ENCODE measurements around the gene SOBP.

SOBP gene

DNA sequence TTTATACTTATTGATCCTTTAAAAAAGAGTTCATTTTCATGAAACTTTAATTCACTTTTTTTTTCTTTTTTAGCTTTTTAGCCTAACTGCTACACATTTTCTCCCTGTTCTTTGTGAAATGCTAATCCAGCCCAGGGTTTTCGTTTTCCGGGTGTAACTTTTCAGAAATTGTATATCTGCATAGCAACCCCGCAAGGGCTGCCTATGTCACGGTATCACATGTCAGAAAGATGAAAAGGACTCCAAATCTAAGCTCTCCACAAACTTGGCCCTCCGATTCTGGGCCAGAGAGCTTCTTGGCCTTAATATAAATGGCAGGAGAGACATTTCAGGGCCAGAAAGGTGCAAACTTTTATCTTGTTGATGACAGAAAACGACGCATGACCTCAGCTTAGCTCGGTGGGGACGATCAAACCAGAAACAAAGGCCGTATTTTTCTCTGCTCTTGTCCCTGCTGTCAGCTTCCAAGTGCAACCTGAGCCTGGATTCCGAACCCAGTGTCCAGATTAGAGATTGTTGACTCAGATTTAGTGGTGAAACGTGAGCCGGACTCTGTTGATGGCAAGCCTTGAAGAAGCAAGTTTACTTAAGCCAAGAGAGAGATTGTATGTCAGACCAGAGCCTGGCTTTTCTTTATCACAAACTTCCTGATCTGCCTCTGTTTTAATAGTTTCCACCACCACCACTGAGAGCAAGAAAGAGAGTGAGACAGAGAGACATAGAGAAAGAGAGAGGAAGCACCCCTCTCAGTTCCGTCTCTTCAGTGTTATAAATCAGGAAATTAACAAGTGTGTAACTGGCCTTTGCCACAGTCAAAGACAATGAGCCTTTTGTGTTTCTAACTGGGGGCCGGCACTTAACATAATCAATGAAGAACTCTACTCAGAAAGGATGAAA, 176.4 kb downstream of the SOBP start:
- Histone ChIP-seq H3K4me2 (ENCODE audit: low read length, poor library complexity, severe bottlenecking) (no peak overlapping the region), H3K4me3 (ENCODE audit: insufficient read depth in 1 of 2, low read depth in 1 of 2, low read length in 2 of 2) (no peak overlapping the region), H2BK120ac (ENCODE audit: low read depth, low read length) (no peak overlapping the region), H2AK5ac (ENCODE audit: low read length, severe bottlenecking) (no peak overlapping the region), H4K91ac (ENCODE audit: low read length) (no peak overlapping the region), H3K9ac (ENCODE audit: low read length) (peak overlapping the region; percentile 56), H3K79me1 (replicated peaks; ENCODE audit: low read length, poor library complexity, severe bottlenecking) (no peaks in the 10 kb centered on the region), H2BK12ac (ENCODE audit: low read length in 2 of 2) (no peak overlapping the region), H3K18ac (ENCODE audit: low read depth in 1 of 2, low read length in 2 of 2) (no peak overlapping the region), H3K14ac (ENCODE audit: low read length in 2 of 2) (no peak overlapping the region), H2BK5ac (ENCODE audit: low read depth, low read length, poor library complexity, severe bottlenecking) (no peak overlapping the region), H2BK15ac (ENCODE audit: low read depth, poor library complexity, severe bottlenecking) (no peak overlapping the region), H3K9me3 (ENCODE audit: control insufficient read depth, low read length) (no peaks in the 10 kb centered on the region), H3K23ac (ENCODE audit: low read length in 2 of 2) (no peak overlapping the region), H3K4ac (ENCODE audit: low read depth in 1 of 2, low read length in 2 of 2) (no peak overlapping the region), H3K27ac (ENCODE audit: low read length, poor library complexity, severe bottlenecking) (no peak overlapping the region), H3K36me3 (ENCODE audit: control insufficient read depth in 1 of 2, insufficient read depth in 2 of 2, low read depth in 1 of 2, low read length in 2 of 2) (no peaks in the 10 kb centered on the region), H3K4me1 (ENCODE audit: control insufficient read depth, insufficient read depth, low read depth, low read length) (peaks cover 12% of the 10 kb centered on the region), H4K8ac (ENCODE audit: low read length) (no peak overlapping the region), H3K27me3 (ENCODE audit: control insufficient read depth in 1 of 2, insufficient read depth in 1 of 2, low read length in 2 of 2) (no peaks in the 10 kb centered on the region), H2AFZ (ENCODE audit: low read depth, low read length) (no peak overlapping the region)
- WGBS = 52% methylated on average over 14 of the region's 15 CpGs
- DNase-seq = peak; percentile 33

DNA sequence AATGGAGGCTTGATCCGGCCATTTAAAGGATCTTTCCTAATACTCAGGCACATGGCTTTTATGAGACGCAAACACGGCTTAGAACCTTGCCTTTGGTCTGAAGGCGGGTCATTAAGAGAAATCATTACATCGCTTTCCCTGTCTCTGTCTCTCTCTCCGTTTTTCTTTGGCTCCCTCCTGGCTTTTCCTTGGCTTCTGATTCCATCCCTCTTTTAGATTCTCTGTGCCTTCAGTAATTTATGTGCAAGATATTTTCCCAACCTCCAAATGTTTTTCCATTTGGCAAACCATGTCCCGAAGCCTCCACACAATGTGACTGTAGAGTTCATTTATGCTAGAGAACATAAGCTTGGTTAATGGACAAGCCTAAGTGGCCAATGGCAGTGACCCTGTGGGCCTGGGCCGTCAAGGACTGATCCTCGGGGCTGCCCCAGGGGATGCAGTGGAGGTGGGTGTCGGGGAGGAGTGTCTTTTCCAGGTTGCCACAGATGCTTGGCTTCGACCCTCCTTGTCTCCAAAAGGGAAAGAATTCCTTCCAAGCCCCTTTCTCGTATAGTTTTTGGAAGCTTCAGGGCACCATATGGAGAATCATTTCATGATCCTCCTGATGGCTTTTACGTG, 177.2 kb downstream of the SOBP start:
- Histone ChIP-seq H2BK12ac (ENCODE audit: low read length in 2 of 2) (no peak overlapping the region), H4K8ac (ENCODE audit: low read length) (peak overlapping the region; percentile 22), H3K4me2 (ENCODE audit: low read length, poor library complexity, severe bottlenecking) (no peak overlapping the region), H3K9ac (ENCODE audit: low read length) (peak overlapping the region; percentile 56), H2BK120ac (ENCODE audit: low read depth, low read length) (no peak overlapping the region), H3K14ac (ENCODE audit: low read length in 2 of 2) (no peak overlapping the region), H2BK15ac (ENCODE audit: low read depth, poor library complexity, severe bottlenecking) (no peak overlapping the region), H4K91ac (ENCODE audit: low read length) (no peak overlapping the region), H3K4ac (ENCODE audit: low read depth in 1 of 2, low read length in 2 of 2) (no peak overlapping the region), H2AFZ (ENCODE audit: low read depth, low read length) (no peak overlapping the region), H3K27me3 (ENCODE audit: control insufficient read depth in 1 of 2, insufficient read depth in 1 of 2, low read length in 2 of 2) (no peaks in the 10 kb centered on the region), H3K27ac (ENCODE audit: low read length, poor library complexity, severe bottlenecking) (no peak overlapping the region), H3K4me3 (ENCODE audit: insufficient read depth in 1 of 2, low read depth in 1 of 2, low read length in 2 of 2) (no peak overlapping the region), H2AK5ac (ENCODE audit: low read length, severe bottlenecking) (no peak overlapping the region), H3K18ac (ENCODE audit: low read depth in 1 of 2, low read length in 2 of 2) (no peak overlapping the region), H3K9me3 (ENCODE audit: control insufficient read depth, low read length) (no peaks in the 10 kb centered on the region), H2BK5ac (ENCODE audit: low read depth, low read length, poor library complexity, severe bottlenecking) (no peak overlapping the region), H3K79me1 (replicated peaks; ENCODE audit: low read length, poor library complexity, severe bottlenecking) (no peaks in the 10 kb centered on the region), H3K4me1 (ENCODE audit: control insufficient read depth, insufficient read depth, low read depth, low read length) (peaks cover 12% of the 10 kb centered on the region), H3K23ac (ENCODE audit: low read length in 2 of 2) (peak overlapping the region in 1 of 2 experiments; percentile 73), H3K36me3 (ENCODE audit: control insufficient read depth in 1 of 2, insufficient read depth in 2 of 2, low read depth in 1 of 2, low read length in 2 of 2) (no peaks in the 10 kb centered on the region)
- 85% methylated on average over 13 of the region's 13 CpGs for WGBS
- DNase-seq = no peak

DNA sequence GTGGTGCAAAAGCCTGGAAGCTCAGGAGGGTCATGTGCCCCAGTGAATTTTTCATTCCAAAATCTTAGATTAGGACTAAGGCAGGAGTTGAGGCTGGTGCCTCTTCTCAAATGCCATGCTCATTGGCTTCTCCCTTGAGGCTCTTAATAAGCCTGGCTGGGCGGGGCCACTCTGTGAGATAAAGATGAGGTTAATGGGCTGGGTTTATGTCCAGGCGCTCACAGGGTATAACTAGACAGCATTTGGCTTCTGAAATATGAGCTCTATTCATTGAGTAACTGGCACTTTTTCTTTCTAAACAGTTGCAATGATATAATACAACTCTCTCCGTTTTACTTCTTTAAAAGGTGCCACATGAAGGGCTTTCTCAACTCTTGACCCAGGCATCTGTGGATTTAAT, 177.9 kb downstream of the SOBP start:
- Histone ChIP-seq H3K23ac (ENCODE audit: low read length in 2 of 2) (no peak overlapping the region), H2BK120ac (ENCODE audit: low read depth, low read length) (no peak overlapping the region), H3K27me3 (ENCODE audit: control insufficient read depth in 1 of 2, insufficient read depth in 1 of 2, low read length in 2 of 2) (no peaks in the 10 kb centered on the region), H3K9ac (ENCODE audit: low read length) (no peak overlapping the region), H2BK15ac (ENCODE audit: low read depth, poor library complexity, severe bottlenecking) (no peak overlapping the region), H3K27ac (ENCODE audit: low read length, poor library complexity, severe bottlenecking) (no peak overlapping the region), H3K4me2 (ENCODE audit: low read length, poor library complexity, severe bottlenecking) (no peak overlapping the region), H3K4me1 (ENCODE audit: control insufficient read depth, insufficient read depth, low read depth, low read length) (peaks cover 8% of the 10 kb centered on the region), H4K91ac (ENCODE audit: low read length) (no peak overlapping the region), H2AFZ (ENCODE audit: low read depth, low read length) (no peak overlapping the region), H2BK5ac (ENCODE audit: low read depth, low read length, poor library complexity, severe bottlenecking) (no peak overlapping the region), H3K18ac (ENCODE audit: low read depth in 1 of 2, low read length in 2 of 2) (no peak overlapping the region), H2AK5ac (ENCODE audit: low read length, severe bottlenecking) (no peak overlapping the region), H3K4ac (ENCODE audit: low read depth in 1 of 2, low read length in 2 of 2) (no peak overlapping the region), H3K36me3 (ENCODE audit: control insufficient read depth in 1 of 2, insufficient read depth in 2 of 2, low read depth in 1 of 2, low read length in 2 of 2) (no peaks in the 10 kb centered on the region), H3K14ac (ENCODE audit: low read length in 2 of 2) (no peak overlapping the region), H3K4me3 (ENCODE audit: insufficient read depth in 1 of 2, low read depth in 1 of 2, low read length in 2 of 2) (no peak overlapping the region), H3K79me1 (replicated peaks; ENCODE audit: low read length, poor library complexity, severe bottlenecking) (no peaks in the 10 kb centered on the region), H2BK12ac (ENCODE audit: low read length in 2 of 2) (no peak overlapping the region), H4K8ac (ENCODE audit: low read length) (no peak overlapping the region), H3K9me3 (ENCODE audit: control insufficient read depth, low read length) (no peaks in the 10 kb centered on the region)
- WGBS = 87% methylated on average over 3 of the region's 3 CpGs
- no peak for DNase-seq

DNA sequence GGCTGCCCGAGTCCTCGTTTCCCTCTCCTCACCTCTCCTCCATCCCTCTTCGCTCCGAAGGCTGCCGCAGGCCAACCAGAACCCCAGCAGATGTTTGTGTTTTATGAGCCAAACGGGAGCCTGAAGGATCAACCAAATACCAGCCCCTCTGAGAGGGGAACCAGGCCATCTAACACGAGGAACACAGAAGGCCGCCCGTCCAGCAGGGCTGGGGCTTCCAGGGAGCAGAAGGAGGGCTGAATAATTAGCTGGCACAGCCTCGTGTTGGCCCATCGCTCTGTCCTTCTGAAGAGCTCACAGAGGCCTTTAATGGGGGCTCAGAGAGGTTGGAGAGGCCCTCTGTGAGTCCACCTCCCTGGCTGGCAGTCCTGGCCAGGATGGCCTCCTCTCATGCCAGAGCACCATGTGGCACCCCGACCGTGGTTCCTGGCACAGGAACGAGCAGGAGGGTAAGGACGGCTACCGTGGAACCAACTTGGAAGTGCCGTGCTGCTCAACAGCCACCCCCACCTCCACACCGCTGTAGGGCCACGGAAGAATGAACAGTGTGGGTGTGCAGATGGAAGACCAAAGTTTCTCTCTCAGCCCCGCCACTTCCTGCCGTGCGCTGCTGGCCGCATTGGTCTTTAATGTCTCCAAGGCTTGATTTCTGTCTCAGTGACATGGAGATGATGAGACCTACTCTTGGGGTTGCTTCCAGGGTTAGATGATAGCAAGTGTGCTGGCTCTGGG, 179.0 kb downstream of the SOBP start:
- no peaks in the 10 kb centered on the region for H3K36me3 ChIP-seq (ENCODE audit: control insufficient read depth in 1 of 2, insufficient read depth in 2 of 2, low read depth in 1 of 2, low read length in 2 of 2)

More for the DNA sequence above, 179.0 kb downstream of the SOBP start:
- no peaks in the 10 kb centered on the region for H3K79me1 ChIP-seq (replicated peaks; ENCODE audit: low read length, poor library complexity, severe bottlenecking)
- H3K4me2 ChIP-seq (ENCODE audit: low read length, poor library complexity, severe bottlenecking) = no peak overlapping the region
- H3K4me1 ChIP-seq (ENCODE audit: control insufficient read depth, insufficient read depth, low read depth, low read length) = peaks cover 8% of the 10 kb centered on the region
- H3K9me3 ChIP-seq (ENCODE audit: control insufficient read depth, low read length) = no peaks in the 10 kb centered on the region
- H2AFZ ChIP-seq (ENCODE audit: low read depth, low read length) = no peak overlapping the region
- no peak overlapping the region for H2BK15ac ChIP-seq (ENCODE audit: low read depth, poor library complexity, severe bottlenecking)
- H3K23ac ChIP-seq (ENCODE audit: low read length in 2 of 2) = no peak overlapping the region
- no peak overlapping the region for H3K4ac ChIP-seq (ENCODE audit: low read depth in 1 of 2, low read length in 2 of 2)
- peak overlapping the region in 1 of 2 experiments; percentile 1 for H3K18ac ChIP-seq (ENCODE audit: low read depth in 1 of 2, low read length in 2 of 2)
- no peak overlapping the region for H2AK5ac ChIP-seq (ENCODE audit: low read length, severe bottlenecking)
- no peak overlapping the region for H2BK12ac ChIP-seq (ENCODE audit: low read length in 2 of 2)
- no peak overlapping the region for H3K9ac ChIP-seq (ENCODE audit: low read length)
- no peak overlapping the region for H2BK5ac ChIP-seq (ENCODE audit: low read depth, low read length, poor library complexity, severe bottlenecking)
- no peak overlapping the region for H4K91ac ChIP-seq (ENCODE audit: low read length)
- H3K27me3 ChIP-seq (ENCODE audit: control insufficient read depth in 1 of 2, insufficient read depth in 1 of 2, low read length in 2 of 2) = no peaks in the 10 kb centered on the region
- H3K27ac ChIP-seq (ENCODE audit: low read length, poor library complexity, severe bottlenecking) = no peak overlapping the region
- H2BK120ac ChIP-seq (ENCODE audit: low read depth, low read length) = no peak overlapping the region
- no peak for DNase-seq
- H3K14ac ChIP-seq (ENCODE audit: low read length in 2 of 2) = peak overlapping the region in 1 of 2 experiments; percentile 19
- WGBS = 87% methylated on average over 22 of the region's 23 CpGs
- no peak overlapping the region for H4K8ac ChIP-seq (ENCODE audit: low read length)
- H3K4me3 ChIP-seq (ENCODE audit: insufficient read depth in 1 of 2, low read depth in 1 of 2, low read length in 2 of 2) = no peak overlapping the region
